IMR-90 (cell line): ENCODE measurements around the gene TXNDC9. TPM values are rescaled to one million over a fixed set of nuclear protein-coding genes. Genes with fewer than 3 reads are reported as not detected.

Source experiments
- ATAC-seq: fragments of 200-7000 bp; cut with Tn5 transposase; 2 replicates; pipeline ENCODE4 v1.9.1; 2020; ENCODE audit warnings: low read depth, mild to moderate bottlenecking, moderate library complexity
- BruUV-seq: library from RNA; stranded (reverse); fragments of 400-500 nt; replicated peaks from 2 replicates; lab custom pipeline; 2021; lab: Mats Ljungman, UMichigan
- CTCF ChIA-PET: fragments of 300-600 bp; formaldehyde crosslinking; extraction: SDS; loops from one replicate; lab custom pipeline; 2021; ENCODE audit warnings: antibody characterized with exemption; lab: Yijun Ruan, JAX
- POLR2A ChIA-PET: fragments of 300-600 bp; sonication (Branson Sonifier 250); formaldehyde crosslinking; loops from one replicate; lab custom pipeline; 2022; ENCODE audit warnings: antibody characterized with exemption; ENCODE audit not compliant: unreplicated experiment; lab: Charles Lee
- DNase-seq: peaks from one replicate; pipeline ENCODE4 v3.0.0; 2013
- H2AFZ ChIP-seq: replicated peaks from 2 replicates; pipeline ENCODE3; 2013; ENCODE audit warnings: low read length, mild to moderate bottlenecking; ENCODE audit not compliant: poor library complexity
- H2AK5ac ChIP-seq: 2 replicates; pipeline ENCODE4 v1.6.1; 2013; ENCODE audit warnings: low read depth, low read length, inconsistent platforms
- H2AK9ac ChIP-seq: replicated peaks from 2 replicates; pipeline ENCODE3; 2013; ENCODE audit warnings: mild to moderate bottlenecking, low read depth, low read length, moderate library complexity; ENCODE audit not compliant: poor library complexity
- H2BK120ac ChIP-seq: 2 replicates; pipeline ENCODE4 v1.6.1; 2013; ENCODE audit warnings: low read depth, low read length, inconsistent platforms
- H2BK15ac ChIP-seq: 3 replicates; pipeline ENCODE4 v1.6.1; 2013; ENCODE audit warnings: low read depth, low read length, inconsistent platforms
- H2BK20ac ChIP-seq: 2 replicates; pipeline ENCODE4 v1.6.1; 2013; ENCODE audit warnings: low read depth, mild to moderate bottlenecking, inconsistent platforms, low read length, moderate library complexity
- H2BK5ac ChIP-seq: 2 replicates; pipeline ENCODE4 v1.6.1; 2013; ENCODE audit warnings: mild to moderate bottlenecking, low read depth, low read length, inconsistent platforms; ENCODE audit not compliant: poor library complexity, severe bottlenecking
- H3K14ac ChIP-seq: replicated peaks from 2 replicates; pipeline ENCODE4 v1.6.1; 2013; ENCODE audit warnings: low read depth, low read length, inconsistent platforms
- H3K18ac ChIP-seq: 2 replicates; pipeline ENCODE4 v1.6.1; 2013; ENCODE audit warnings: low read depth, low read length, control low read depth
- H3K23ac ChIP-seq: 2 replicates; pipeline ENCODE4 v1.6.1; 2013; ENCODE audit warnings: low read depth, low read length, inconsistent platforms
- H3K27ac ChIP-seq: 2 replicates; pipeline ENCODE4 v1.5.1; 2013; ENCODE audit warnings: mild to moderate bottlenecking, control low read depth, low read length; ENCODE audit not compliant: insufficient read depth
- H3K27me3 ChIP-seq: 2 replicates; pipeline ENCODE4 v1.6.1; 2013; ENCODE audit warnings: low read length; ENCODE audit not compliant: control insufficient read depth, insufficient read depth
- H3K36me3 ChIP-seq: 2 replicates; pipeline ENCODE4 v1.6.1; 2013; ENCODE audit warnings: low read length, mixed read lengths; ENCODE audit not compliant: control insufficient read depth, insufficient read depth
- H3K4ac ChIP-seq: 2 replicates; pipeline ENCODE4 v1.6.1; 2013; ENCODE audit warnings: low read depth, low read length, inconsistent platforms
- H3K4me1 ChIP-seq: 2 replicates; pipeline ENCODE4 v1.6.1; 2013; ENCODE audit warnings: low read length, mixed read lengths; ENCODE audit not compliant: control insufficient read depth, insufficient read depth
- H3K4me2 ChIP-seq: 2 replicates; pipeline ENCODE4 v1.6.1; 2013; ENCODE audit warnings: low read depth, mild to moderate bottlenecking, control low read depth, low read length, moderate library complexity
- H3K4me3 ChIP-seq: 2 replicates; pipeline ENCODE4 v1.5.1; 2013; ENCODE audit warnings: low read depth, mild to moderate bottlenecking, control low read depth, low read length, moderate library complexity; ENCODE audit not compliant: insufficient read depth
- H3K56ac ChIP-seq: 2 replicates; pipeline ENCODE4 v1.6.1; 2013; ENCODE audit warnings: low read length, inconsistent platforms; ENCODE audit not compliant: insufficient read depth; ENCODE audit errors: extremely low read depth
- H3K79me1 ChIP-seq, 2 experiments: 2 replicates each; pipeline ENCODE4 v1.6.1; 2013; ENCODE audit warnings: low read length in 2 of 2, inconsistent platforms in 1 of 2, low read depth in 1 of 2
- H3K9ac ChIP-seq: 2 replicates; pipeline ENCODE4 v1.6.1; 2013; ENCODE audit warnings: low read depth, low read length, control low read depth
- H3K9me1 ChIP-seq: 2 replicates; pipeline ENCODE4 v1.6.1; 2013; ENCODE audit warnings: low read length, inconsistent platforms; ENCODE audit not compliant: insufficient read depth
- H3K9me3 ChIP-seq: 2 replicates; pipeline ENCODE4 v1.6.1; 2013; ENCODE audit warnings: low read length; ENCODE audit not compliant: control insufficient read depth, insufficient read depth
- H4K20me1 ChIP-seq: 2 replicates; pipeline ENCODE4 v1.6.1; 2013; ENCODE audit warnings: low read length, inconsistent platforms; ENCODE audit not compliant: insufficient read depth
- H4K5ac ChIP-seq: 2 replicates; pipeline ENCODE4 v1.6.1; 2013; ENCODE audit warnings: mild to moderate bottlenecking, low read depth, low read length, control low read depth
- H4K8ac ChIP-seq, 2 experiments: 2 replicates each; pipeline ENCODE4 v1.6.1; 2013; ENCODE audit warnings: low read depth in 2 of 2, low read length in 2 of 2, control low read depth in 1 of 2, inconsistent platforms in 1 of 2
- H4K91ac ChIP-seq: 2 replicates; pipeline ENCODE4 v1.6.1; 2013; ENCODE audit warnings: low read depth, low read length, inconsistent platforms; ENCODE audit not compliant: insufficient read depth
- CEBPB ChIP-seq: IDR thresholded peaks from 2 replicates; pipeline ENCODE4 v1.6.1; 2012; ENCODE audit warnings: low read depth, low read length, improper control_type of control experiment
- CHD1 ChIP-seq: IDR thresholded peaks from 2 replicates; pipeline ENCODE4 v1.6.1; 2012; ENCODE audit warnings: low read depth, low read length, improper control_type of control experiment
- FOS ChIP-seq: fragments of 150-350 bp; IDR thresholded peaks from 2 replicates; pipeline ENCODE4 v1.6.1; 2016; ENCODE audit warnings: low read depth, low read length
- MAFK ChIP-seq: IDR thresholded peaks from 2 replicates; pipeline ENCODE4 v1.6.1; 2012; ENCODE audit warnings: low read depth, low read length, improper control_type of control experiment
- MAZ ChIP-seq: IDR thresholded peaks from 2 replicates; pipeline ENCODE4 v1.6.1; 2012; ENCODE audit warnings: low read depth, mild to moderate bottlenecking, low read length, improper control_type of control experiment, moderate library complexity, borderline replicate concordance
- MXI1 ChIP-seq: IDR thresholded peaks from 2 replicates; pipeline ENCODE4 v1.6.1; 2012; ENCODE audit warnings: low read depth, mild to moderate bottlenecking, low read length, moderate library complexity, borderline replicate concordance
- NFE2L2 ChIP-seq: fragments of 150-350 bp; IDR thresholded peaks from 2 replicates; pipeline ENCODE4 v1.6.1; 2016; ENCODE audit warnings: low read depth, mild to moderate bottlenecking, low read length
- POLR2A ChIP-seq: IDR thresholded peaks from 2 replicates; pipeline ENCODE4 v1.6.1; 2012; ENCODE audit warnings: mild to moderate bottlenecking, low read depth, low read length
- RAD21 ChIP-seq: IDR thresholded peaks from 2 replicates; pipeline ENCODE4 v1.6.1; 2012; ENCODE audit warnings: low read length, improper control_type of control experiment
- RCOR1 ChIP-seq: IDR thresholded peaks from 2 replicates; pipeline ENCODE4 v1.6.1; 2012; ENCODE audit warnings: mild to moderate bottlenecking, low read length, improper control_type of control experiment; ENCODE audit not compliant: insufficient replicate concordance
- RFX5 ChIP-seq: IDR thresholded peaks from 2 replicates; pipeline ENCODE4 v1.8.0; 2012; ENCODE audit warnings: low read depth, mild to moderate bottlenecking, low read length, moderate library complexity
- WGBS, 2 experiments: methylation state at CpG; one replicate each; pipeline versions ENCODE4 v1.1.5 to v1.1.7; 2013; ENCODE audit warnings: missing lambda C conversion rate in 2 of 2; ENCODE audit not compliant: insufficient read length in 1 of 2; ENCODE audit errors: extremely low coverage in 2 of 2; 5-methylcytosine and 5-hydroxymethylcytosine counted together
- dilution Hi-C: fragments of 300-500 bp; cut with HindIII; formaldehyde crosslinking; loops from one replicate; pipeline ENCODE4 v1.14.3; 2018; ENCODE audit warnings: low sequenced_read_pairs; ENCODE audit not compliant: unreplicated experiment
- in situ Hi-C: fragments of 300-500 bp; cut with MboI; formaldehyde crosslinking; loops from 3 replicates; pipeline ENCODE4 v1.14.3; 2019; ENCODE audit warnings: low sequenced_read_pairs, inconsistent platforms, mixed read lengths
- intact Hi-C: fragments of 100-400 bp; cut with micrococcal nuclease; formaldehyde crosslinking; loops from 2 replicates; pipeline ENCODE4 v1.10.0; 2022
- polyA plus RNA-seq, 3 experiments: library from polyadenylated mRNA; depleted of rRNA; stranded (reverse); fragments of >200 nt; gene quantifications; 2 replicates each; pipeline ENCODE4 v1.2.3, GENCODE V29; 2012; ENCODE audit warnings: low replicate concordance in 1 of 3
- total RNA-seq: library from RNA; depleted of rRNA; stranded (reverse); fragments of >200 nt; gene quantifications from 2 replicates; pipeline ENCODE4 v1.2.3, GENCODE V29; 2012
- TF ChIP-seq, protein P1 (sequence below): fragments of 150-350 bp; IDR thresholded peaks from 2 replicates; pipeline ENCODE4 v1.6.1; 2016; ENCODE audit warnings: low read depth, mild to moderate bottlenecking, low read length, moderate library complexity, borderline replicate concordance
- TF ChIP-seq, protein P2 (sequence below): fragments of 150-350 bp; IDR thresholded peaks from 2 replicates; pipeline ENCODE4 v1.6.1; 2017; ENCODE audit warnings: mild to moderate bottlenecking, antibody characterized with exemption, low read length, low read depth

Gene TXNDC9
- total and polyA plus RNA-seq, 2 of the 4 experiments (the other 2 are of a cell fraction): 33.9 to 55.4 TPM

DNA sequence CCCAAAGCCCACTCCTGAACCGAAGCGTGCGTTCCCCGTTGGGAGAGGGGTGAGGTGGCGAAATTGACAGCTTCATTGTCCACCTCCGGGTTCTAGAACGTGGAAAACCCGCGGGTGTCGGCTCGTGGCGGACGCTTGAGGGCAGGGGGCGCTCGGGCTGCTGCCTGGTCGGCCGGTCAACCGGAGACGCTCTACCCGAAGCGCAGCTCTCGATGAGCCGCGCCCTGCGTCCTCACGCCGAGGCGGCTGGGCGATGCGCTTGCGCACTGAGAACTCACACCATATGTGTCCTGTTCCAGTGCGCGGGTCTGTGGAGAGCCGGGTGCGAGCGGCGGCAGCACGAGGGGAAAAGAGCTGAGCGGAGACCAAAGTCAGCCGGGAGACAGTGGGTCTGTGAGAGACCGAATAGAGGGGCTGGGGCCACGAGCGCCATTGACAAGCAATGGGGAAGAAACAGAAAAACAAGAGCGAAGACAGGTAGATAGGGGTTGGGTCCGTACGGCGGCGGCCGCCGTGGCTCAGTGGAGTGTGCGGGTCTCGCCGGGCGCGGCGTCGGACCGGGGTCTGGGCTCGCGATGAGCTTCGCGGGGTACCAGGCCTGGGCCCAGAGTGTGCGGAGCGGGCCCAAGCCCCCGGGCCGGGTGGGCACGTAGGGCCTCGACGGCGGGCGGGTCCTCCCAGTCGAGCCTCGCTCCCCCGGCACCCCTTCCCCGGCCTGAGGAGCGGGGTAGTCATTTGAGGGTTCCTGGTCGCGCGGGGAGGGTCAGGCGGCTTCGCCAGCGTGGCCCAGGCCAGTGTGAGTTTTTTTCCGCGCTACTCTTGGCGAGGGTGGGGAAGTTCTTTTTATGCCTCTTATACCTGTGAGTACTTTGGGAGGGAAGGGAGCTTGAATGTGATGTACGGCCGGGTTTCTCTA lies 1.2 kb upstream of the TXNDC9 start, which contains the start of gene EIF5B:
EIF5B (plus strand) TSS at position 277 of the 916 bp plus-strand sequence; CDS start at position 443, 166 bp downstream.
- Histone ChIP-seq H2AFZ (peak within 1 kb of the TSS; percentile 98), H3K23ac (peak within 1 kb of the TSS; percentile 90), H4K8ac (peak within 1 kb of the TSS; percentile 78 to 92), H3K4ac (peak within 1 kb of the TSS; percentile 71), H2AK5ac (no peak within 1 kb of the TSS; the same call in 1 of the 2 replicates), H3K9me3 (no peaks in the 10 kb centered on the region), H3K4me2 (peak within 1 kb of the TSS; percentile 94), H3K27me3 (no peaks in the 10 kb centered on the region), H3K56ac (peak within 1 kb of the TSS; percentile 51), H4K91ac (peak within 1 kb of the TSS; percentile 28; the same call in 1 of the 2 replicates), H3K4me1 (no peaks in the 10 kb centered on the region), H2BK5ac (peak within 1 kb of the TSS; percentile 61), H4K20me1 (peaks cover 25% of the 10 kb centered on the region; the same call in 1 of the 2 replicates), H3K79me1 (peaks cover 0 to 35% of the 10 kb centered on the region in 2 experiments; a peak in 3 of 4 replicates), H3K4me3 (peak within 1 kb of the TSS; percentile 69), H2AK9ac (peak within 1 kb of the TSS; percentile 50), H2BK15ac (no peak within 1 kb of the TSS), H2BK120ac (0 out of 2 replicates have a peak within 1 kb of the TSS, but pooled peaks have one; percentile 29), H4K5ac (peak within 1 kb of the TSS; percentile 63; the same call in 1 of the 2 replicates), H3K36me3 (peaks cover 1% of the 10 kb centered on the region; the same call in 1 of the 2 replicates), H3K9me1 (no peaks in the 10 kb centered on the region), H3K18ac (peak within 1 kb of the TSS; percentile 34; the same call in 1 of the 2 replicates), H3K9ac (peak within 1 kb of the TSS; percentile 76), H2BK20ac (no peak within 1 kb of the TSS), H3K27ac (peak within 1 kb of the TSS; percentile 75), H3K14ac (peak within 1 kb of the TSS; percentile 68)
- no TSS peak for BruUV-seq
- dilution Hi-C loops: no loop called here
- ATAC-seq: peak; percentile 86
- in situ Hi-C loops: loop anchor here (10.0 kb wide), 1 partner anchor 153 kb away; the partner anchor contains the start of genes MITD1 and MRPL30
- intact Hi-C loops: loop anchor here (1.0 kb wide), 1 partner anchor 153 kb away; the partner anchor contains the start of gene REV1
- ChIA-PET CTCF (interaction anchor here (0.7 to 1.3 kb wide), 5 partner anchors 13 to 461 kb away, joined by 3 to 4 read pairs (median 3); no protein-coding TSS in a partner anchor), POLR2A (no interaction called here)
- WGBS, 2 experiments: 2% methylated on average over 44 of the region's 87 CpGs; no CpG with 5 or more reads in 1 of the 2 experiments
- DNase-seq: peak; percentile 95
- TF ChIP-seq CHD1: no peak
- peak; percentile 37 for TF ChIP-seq RAD21
- no peak for TF ChIP-seq CEBPB
- TF ChIP-seq, protein P1, sequence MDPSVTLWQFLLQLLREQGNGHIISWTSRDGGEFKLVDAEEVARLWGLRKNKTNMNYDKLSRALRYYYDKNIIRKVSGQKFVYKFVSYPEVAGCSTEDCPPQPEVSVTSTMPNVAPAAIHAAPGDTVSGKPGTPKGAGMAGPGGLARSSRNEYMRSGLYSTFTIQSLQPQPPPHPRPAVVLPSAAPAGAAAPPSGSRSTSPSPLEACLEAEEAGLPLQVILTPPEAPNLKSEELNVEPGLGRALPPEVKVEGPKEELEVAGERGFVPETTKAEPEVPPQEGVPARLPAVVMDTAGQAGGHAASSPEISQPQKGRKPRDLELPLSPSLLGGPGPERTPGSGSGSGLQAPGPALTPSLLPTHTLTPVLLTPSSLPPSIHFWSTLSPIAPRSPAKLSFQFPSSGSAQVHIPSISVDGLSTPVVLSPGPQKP: no peak
- no peak for TF ChIP-seq FOS
- no peak for TF ChIP-seq MAZ
- TF ChIP-seq MAFK: no peak
- no peak for TF ChIP-seq RFX5
- TF ChIP-seq NFE2L2: peak; percentile 6; the same call in 1 of the 2 replicates
- TF ChIP-seq RCOR1: no peak
- TF ChIP-seq POLR2A: peak; percentile 40; the same call in 1 of the 2 replicates
- TF ChIP-seq MXI1: peak; percentile 92; the same call in 1 of the 2 replicates
- TF ChIP-seq, protein P2, sequence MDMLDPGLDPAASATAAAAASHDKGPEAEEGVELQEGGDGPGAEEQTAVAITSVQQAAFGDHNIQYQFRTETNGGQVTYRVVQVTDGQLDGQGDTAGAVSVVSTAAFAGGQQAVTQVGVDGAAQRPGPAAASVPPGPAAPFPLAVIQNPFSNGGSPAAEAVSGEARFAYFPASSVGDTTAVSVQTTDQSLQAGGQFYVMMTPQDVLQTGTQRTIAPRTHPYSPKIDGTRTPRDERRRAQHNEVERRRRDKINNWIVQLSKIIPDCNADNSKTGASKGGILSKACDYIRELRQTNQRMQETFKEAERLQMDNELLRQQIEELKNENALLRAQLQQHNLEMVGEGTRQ: no peak
